HG02571 (cell line): ENCODE measurements around the gene INCENP.
"Not testable (repeated sequence)": the region's sequence is repeated elsewhere in the genome, so short reads cannot be mapped to it uniquely, and the experiment has no call there.

Source experiments
- ATAC-seq: cut with Tn5 transposase; IDR thresholded peaks from one replicate; pipeline ENCODE4 v1.9.1; 2021; ENCODE audit warnings: mild to moderate bottlenecking, moderate library complexity; ENCODE audit not compliant: unreplicated experiment

INCENP gene

DNA sequence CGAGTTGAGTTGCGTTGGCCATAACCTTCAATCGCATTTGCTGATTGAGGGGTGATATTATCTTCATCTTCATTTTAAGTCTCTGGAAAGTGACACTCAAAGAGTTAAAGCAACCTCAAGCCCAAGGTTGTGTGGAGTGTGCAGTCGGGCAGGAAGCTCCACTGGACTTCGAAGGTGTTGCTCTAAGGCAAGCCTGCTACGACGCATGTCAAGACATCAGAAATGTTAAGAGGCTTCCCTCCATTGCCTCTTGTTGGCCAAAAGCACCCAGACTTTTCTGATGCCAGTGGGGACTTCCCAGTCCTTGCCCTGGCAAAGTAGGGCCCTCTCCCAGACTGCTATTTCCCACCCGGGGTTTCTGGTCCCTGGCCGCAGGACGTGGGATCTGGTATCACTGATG, 42.6 kb downstream of the INCENP start:
- no peak for ATAC-seq

DNA sequence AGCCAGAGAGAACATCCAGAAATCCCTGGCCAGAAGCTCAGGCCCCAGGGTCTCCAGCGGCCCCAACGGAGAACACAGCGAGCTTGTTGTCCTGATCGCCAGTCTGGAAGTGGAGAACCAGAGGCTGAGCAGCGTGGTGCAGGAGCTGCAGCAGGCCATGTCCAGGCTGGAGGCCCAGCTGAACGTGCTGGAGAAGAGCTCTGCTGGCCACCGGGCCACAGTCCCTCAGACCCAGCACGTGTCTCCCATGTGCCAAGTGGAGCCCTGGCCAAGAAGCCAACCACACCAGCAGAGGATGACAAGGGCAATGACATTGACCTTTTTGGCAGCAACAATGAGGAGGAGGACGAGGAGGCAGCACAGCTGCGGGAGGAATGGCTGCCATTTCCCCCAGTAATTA, 45.6 kb downstream of the INCENP start:
- ATAC-seq: no peak

DNA sequence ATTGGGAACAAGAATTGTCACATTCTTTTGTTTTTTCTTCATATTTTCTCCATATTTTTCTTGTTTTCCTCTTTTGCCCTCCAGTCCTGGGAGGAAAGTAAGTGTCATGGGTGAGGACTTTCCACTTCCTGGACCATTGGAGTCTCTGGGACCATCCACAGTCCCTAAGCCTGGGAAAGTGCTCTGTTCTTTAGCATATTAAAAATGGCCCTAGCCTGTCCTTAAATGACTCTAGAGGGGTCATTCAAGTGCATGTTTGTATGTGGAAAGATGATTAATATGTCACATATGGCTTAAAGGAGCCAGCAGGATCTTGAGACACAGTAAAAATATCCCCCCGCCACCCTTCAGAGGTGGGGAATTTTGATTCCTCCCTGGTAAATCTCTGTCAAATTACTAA, 46.1 kb downstream of the INCENP start:
- ATAC-seq: no peak

DNA sequence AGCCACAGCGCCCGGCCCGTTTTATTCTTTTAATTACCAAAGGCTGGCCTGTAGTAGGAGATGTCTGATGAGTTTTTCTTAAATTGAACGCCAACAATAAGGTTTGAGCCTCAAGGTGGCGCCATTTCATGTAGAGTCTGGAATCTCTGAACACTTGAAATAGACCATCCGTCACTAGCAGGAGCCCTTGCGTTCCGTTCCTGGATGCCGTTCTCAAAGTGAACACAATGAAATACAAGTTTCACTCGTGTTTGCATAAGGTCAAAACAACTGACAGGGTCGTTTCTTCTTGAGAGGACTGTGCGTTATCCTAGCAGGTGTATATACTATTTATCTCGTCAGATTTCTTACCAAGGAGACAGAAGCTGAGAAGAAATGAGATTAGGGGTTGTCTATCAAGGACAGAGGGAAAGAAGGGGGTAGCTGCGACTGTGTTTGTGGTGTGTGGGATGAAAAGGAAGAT, 47.5 kb downstream of the INCENP start:
- no peak for ATAC-seq

DNA sequence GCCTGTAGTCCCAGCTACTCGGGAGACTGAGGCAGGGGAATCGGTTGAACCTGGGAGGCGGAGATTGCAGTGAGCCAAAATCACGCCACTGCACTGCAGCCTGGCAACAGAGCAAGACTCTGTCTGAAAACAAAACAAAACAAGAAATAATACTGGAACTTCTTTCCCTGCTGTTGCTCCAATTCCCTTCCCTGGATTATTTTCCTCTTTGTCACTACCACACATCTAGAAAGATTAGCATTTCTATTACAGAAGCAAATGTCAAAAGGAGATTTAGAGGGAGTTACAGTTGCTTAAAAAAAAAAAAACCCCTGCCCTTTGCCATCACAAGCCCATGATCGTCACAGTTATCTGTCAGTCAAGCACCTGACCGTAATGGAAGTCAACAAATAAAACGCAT, 48.5 kb downstream of the INCENP start:
- ATAC-seq: no peak

DNA sequence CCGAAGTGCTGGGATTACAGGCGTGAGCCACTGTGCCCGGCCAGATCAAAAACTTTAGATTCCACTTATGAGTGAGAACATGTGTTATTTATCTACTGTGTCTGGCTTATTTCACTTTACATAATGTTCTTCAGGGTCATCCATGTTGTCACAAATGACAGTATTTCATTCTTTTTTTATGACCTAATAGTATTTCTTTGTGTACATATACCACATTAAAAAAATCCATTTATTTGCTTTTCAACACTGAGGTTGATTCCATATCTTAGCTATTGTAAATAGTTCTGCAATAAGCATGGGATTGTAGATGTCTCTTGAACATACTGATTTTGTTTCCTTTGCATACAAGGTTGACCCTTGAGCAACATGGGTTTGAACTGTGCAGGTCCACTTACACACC, 53.0 kb downstream of the INCENP start:
- no peak for ATAC-seq

DNA sequence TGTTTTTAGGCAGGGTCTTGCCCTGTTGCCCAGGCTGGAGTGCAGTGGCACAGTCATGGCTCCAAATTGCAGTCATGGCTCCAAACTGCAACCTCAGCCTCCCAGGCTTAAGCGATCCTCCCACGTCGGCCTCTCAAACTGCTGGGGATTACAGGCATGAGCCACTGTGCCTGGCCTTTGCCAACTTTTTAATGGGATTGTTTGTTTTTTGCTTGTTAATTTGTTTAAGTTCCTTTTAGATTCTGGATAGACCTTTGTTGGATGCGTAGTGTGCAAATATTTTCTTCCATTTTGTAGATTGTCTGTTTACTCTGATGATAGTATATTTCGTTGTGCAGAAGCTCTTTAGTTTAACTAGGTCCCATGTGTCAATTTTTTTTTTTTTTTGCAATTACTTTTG, 56.2 kb downstream of the INCENP start:
- ATAC-seq: no peak

DNA sequence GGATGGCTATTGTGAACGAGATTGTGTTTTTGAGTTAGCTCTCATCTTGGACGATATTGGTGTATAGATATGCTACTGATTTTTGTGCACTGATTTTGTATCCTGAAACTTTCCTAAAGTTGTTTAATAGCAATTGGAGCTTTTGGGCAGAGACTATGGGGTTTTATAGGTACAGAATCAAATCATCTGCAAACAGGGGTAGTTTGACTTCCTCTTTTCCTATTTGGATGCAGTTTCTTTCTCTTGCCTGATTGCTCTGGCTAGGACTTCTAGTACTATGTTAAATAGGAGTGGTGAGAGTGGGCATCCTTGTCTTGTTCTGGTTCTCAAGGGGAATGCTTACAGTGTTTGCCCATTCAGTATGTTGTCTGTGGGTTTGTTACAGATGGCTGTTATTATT, 57.3 kb downstream of the INCENP start:
- ATAC-seq: no peak

DNA sequence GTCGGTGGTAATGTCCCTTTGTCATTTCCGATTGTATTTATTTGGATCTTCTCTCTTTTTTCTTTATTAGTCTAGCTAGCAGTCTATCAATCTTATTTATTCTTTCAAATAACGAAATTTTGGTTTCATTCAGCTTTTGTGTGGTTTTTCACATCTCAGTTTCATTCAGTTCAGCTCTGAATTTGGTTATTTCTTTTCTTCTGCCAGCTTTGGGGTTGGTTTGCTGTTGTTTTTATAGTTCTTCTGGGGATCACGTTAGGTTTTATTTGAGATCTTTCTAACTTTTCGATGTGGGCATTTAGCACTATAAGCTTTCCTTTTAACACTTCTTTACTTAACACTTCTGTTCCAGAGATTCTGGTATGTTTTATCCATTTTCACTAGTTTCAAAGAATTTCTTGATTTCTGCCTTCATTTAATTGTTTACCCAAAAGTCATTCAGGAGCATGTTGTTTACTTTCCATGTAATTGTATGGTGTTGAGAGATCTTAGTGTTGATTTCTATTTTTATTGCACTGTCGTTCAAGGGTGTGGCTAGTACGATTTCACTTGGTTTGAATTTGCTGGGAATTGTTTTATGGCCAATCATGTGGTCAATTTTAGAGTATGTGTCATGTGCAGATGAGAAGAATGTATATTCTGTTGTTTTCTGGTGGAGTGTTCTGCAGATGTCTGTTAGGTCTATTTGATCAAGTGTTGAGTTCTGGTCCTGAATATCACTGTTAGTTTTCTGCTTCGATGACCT, 58.5 kb downstream of the INCENP start:
- ATAC-seq: no peak

DNA sequence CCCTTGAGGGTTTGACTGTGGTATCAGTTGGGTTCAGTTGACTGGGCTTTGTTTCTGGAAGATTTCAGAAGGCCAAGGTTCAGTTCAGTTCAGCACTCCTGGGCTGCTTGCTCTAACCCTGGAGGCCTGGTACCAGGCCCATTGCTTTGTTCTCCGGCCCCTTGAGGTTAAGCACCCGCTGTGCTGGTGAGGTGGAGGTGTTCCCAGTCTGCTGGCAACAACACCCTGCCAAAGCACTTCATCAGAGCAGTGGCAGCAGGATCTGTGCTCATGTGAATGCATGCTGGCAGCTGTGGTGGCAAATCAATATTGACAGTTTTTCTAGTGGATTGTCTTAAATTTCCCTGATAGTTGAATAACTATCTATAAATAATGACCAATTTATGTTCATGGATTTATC, 62.4 kb downstream of the INCENP start:
- ATAC-seq: no peak

DNA sequence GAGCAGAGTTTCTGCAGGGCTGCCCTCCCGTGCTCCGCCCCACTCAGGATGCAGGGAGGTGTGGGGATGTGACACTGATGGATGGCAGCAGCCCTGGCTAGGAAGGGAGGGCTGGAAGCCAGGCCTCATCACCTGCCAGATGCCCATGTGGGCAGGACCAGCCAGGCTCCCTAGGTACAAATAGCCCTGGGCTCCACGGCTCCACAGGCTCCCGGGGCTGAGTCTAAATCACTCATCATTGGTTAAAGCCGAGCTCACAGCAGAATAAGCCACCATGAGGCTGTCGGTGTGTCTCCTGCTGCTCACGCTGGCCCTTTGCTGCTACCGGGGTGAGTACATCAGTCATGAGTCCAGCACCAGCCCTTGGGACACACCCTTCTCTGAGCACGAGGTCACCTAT, 66.2 kb downstream of the INCENP start, which contains the start of gene SCGB1D1:
Gene SCGB1D1, plus strand, starts transcription at position 206 of the 400 bp plus-strand sequence. Its CDS starts 69 bp downstream, at position 275.
- no peak for ATAC-seq

DNA sequence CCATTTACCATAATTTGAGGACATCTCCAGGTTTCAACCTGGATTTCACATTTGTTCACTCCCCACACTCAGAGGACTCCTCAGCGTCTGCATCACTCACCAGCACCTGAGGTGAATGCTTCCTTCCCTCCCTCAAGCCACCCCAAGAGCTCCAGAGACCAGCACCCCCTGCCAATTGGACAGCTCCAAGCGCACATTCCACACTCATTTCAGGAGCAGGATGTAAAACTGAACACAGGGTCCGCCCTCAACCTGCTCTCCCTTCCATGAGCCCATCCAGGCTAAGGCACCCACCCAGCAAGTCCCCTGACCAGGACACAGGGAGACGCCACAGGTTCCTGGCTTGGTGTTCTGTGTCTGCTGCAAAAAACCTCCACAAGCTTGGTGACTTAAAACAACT, 70.1 kb downstream of the INCENP start:
- no peak for ATAC-seq

DNA sequence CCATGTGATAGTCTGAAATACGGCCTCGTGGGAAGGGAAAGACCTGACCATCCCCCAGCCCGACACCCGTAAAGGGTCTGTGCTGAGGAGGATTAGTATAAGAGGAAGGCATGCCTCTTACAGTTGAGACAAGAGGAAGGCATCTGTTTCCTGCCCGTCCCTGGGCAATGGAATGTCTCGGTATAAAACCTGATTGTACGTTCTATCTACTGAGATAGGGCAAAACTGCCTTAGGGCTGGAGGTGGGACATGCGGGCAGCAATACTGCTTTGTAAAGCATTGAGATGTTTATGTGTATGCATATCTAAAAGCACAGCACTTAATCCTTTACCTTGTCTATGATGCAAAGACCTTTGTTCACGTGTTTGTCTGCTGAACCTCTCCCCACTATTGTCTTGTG, 71.2 kb downstream of the INCENP start:
- not testable (repeated sequence) for ATAC-seq

DNA sequence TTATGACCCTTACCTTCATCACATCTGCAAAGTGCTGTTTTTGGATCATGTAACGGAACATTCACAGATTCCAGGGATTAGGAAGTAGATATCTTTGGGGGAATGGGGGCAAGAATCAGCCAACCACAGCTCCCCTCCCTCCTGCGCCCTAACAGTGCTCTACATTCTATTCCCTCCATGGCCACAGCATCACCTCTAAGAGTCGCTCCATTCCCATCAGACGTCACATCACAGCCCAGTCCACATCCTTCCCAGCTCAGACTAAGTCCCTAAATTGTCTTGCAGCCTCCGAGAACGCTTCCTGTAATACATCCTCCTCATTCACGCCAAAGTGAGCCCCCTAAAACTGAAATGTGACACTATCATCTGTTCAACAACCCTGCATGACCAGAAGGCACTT, 72.1 kb downstream of the INCENP start:
- ATAC-seq: no peak

DNA sequence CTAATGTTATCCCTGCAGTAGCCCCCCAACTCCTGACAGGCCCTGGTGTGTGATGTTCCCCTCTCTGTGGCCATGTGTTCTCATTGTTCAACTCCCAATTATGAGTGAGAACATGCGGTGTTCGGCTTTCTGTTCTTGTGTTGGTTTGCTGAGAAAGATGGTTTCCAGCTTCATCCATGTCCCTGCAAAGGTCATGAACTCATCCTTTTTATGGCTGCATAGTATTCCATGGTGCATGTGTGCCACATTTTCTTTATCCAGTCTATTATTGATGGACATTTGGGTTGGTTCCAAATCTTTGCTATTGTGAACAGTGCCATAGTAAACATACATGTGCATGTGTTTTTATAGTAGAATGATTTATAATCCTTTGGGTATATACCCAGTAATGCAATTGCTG, 73.6 kb downstream of the INCENP start:
- not testable (repeated sequence) for ATAC-seq

DNA sequence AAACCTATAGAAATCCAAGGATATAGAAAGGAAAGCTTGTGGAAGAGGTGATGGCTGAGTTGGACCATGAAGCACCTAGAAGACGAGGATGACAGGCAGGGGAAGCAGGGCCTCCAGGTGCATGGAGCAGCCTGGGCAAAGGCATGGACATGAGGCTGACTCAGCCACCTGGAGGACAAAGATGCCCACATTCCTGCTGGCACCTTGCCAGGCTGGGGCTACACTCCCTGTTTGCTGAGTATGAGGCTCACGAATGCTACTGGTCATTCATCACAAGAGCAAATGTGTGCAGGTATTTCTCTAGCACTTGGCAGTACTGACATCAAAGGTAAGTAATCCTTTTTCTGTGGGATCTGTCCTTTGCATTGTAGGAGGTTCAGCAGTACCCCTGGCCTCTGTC, 77.6 kb downstream of the INCENP start:
- no peak for ATAC-seq
